Superior temporal gyrus (tissue), 1 donor: ENCODE results near the gene USP13.
"Not testable (repeated sequence)": the region's sequence is repeated elsewhere in the genome, so short reads cannot be mapped to it uniquely, and the experiment has no call there.

ENCODE experiments used
- DNase-seq: peaks from one replicate; pipeline ENCODE4 v3.0.0-alpha.2; 2016; ENCODE audit errors: extremely low spot score

USP13 gene

GRCh38 chr3:179655236-179655635, 2.4 kb downstream of the USP13 start:
- DNase-seq = no peak

- DNase-seq = no peak
Observed at GRCh38 chr3:179658606-179659005, 5.8 kb downstream of the USP13 start.

- no peak for DNase-seq
Observed at GRCh38 chr3:179660872-179661271, 8.0 kb downstream of the USP13 start.

- no peak for DNase-seq
Observed at GRCh38 chr3:179661777-179662176, 8.9 kb downstream of the USP13 start.

- DNase-seq = no peak
Observed at GRCh38 chr3:179663093-179663492, 10.3 kb downstream of the USP13 start.

- no peak for DNase-seq
Observed at GRCh38 chr3:179666030-179666429, 13.2 kb downstream of the USP13 start.

GRCh38 chr3:179666436-179667035, 13.7 kb downstream of the USP13 start:
- DNase-seq = no peak

- no peak for DNase-seq
Observed at GRCh38 chr3:179668429-179668828, 15.6 kb downstream of the USP13 start.

- no peak for DNase-seq
Observed at GRCh38 chr3:179670311-179670710, 17.5 kb downstream of the USP13 start.

- no peak for DNase-seq
Observed at GRCh38 chr3:179671309-179671708, 18.5 kb downstream of the USP13 start.

- no peak for DNase-seq
Observed at GRCh38 chr3:179671747-179672242, 19.0 kb downstream of the USP13 start.

GRCh38 chr3:179672918-179673317, 20.1 kb downstream of the USP13 start:
- DNase-seq = no peak

GRCh38 chr3:179673523-179673922, 20.7 kb downstream of the USP13 start:
- no peak for DNase-seq

- no peak for DNase-seq
Observed at GRCh38 chr3:179676081-179676480, 23.2 kb downstream of the USP13 start.

- DNase-seq = no peak
Observed at GRCh38 chr3:179677884-179678283, 25.0 kb downstream of the USP13 start.

- DNase-seq = no peak
Observed at GRCh38 chr3:179681492-179682263, 28.8 kb downstream of the USP13 start.

- no peak for DNase-seq
Observed at GRCh38 chr3:179682426-179683080, 29.7 kb downstream of the USP13 start.

- not testable (repeated sequence) for DNase-seq
Observed at GRCh38 chr3:179683286-179683685, 30.4 kb downstream of the USP13 start.

GRCh38 chr3:179687967-179688535, 35.2 kb downstream of the USP13 start:
- DNase-seq = no peak

GRCh38 chr3:179688850-179689249, 36.0 kb downstream of the USP13 start:
- DNase-seq = no peak

GRCh38 chr3:179694731-179695130, 41.9 kb downstream of the USP13 start:
- no peak for DNase-seq

- DNase-seq = no peak
Observed at GRCh38 chr3:179695672-179696313, 43.0 kb downstream of the USP13 start.
